SK-N-SH (cell line): ENCODE measurements around the gene SEPTIN12. TPM values are rescaled to one million over a fixed set of nuclear protein-coding genes. Genes with fewer than 3 reads are reported as not detected.

ENCODE experiments used
- CTCF ChIA-PET: fragments of 300-600, 350-600 bp; formaldehyde crosslinking; extraction: SDS; loops from one replicate; lab custom pipeline; 2021; lab: Yijun Ruan, JAX
- POLR2A ChIA-PET: fragments of 350-600 bp; sonication (Branson Sonifier 250); formaldehyde crosslinking; extraction: SDS; loops from one replicate; lab custom pipeline; 2020; ENCODE audit warnings: antibody characterized with exemption, inconsistent platforms; lab: Yijun Ruan, JAX
- DNase-seq: peaks from one replicate; pipeline ENCODE4 v3.0.0; 2012
- H2AFZ ChIP-seq: fragments of 200-600 bp; sonication (generic); 2 replicates; pipeline ENCODE4 v1.8.1; 2016; ENCODE audit warnings: antibody characterized with exemption, mild to moderate bottlenecking, low read depth
- H3F3A ChIP-seq: fragments of 200-600 bp; sonication (generic); replicated peaks from 2 replicates; pipeline ENCODE3; 2016; ENCODE audit warnings: antibody characterized with exemption, mild to moderate bottlenecking; ENCODE audit not compliant: insufficient read depth
- H3K27ac ChIP-seq, 2 experiments: fragments of 200-500 bp in 1 of 2; fragments of 200-600 bp in 1 of 2; sonication (Bioruptor generic) in 1 of 2; sonication (generic), shearing (Covaris generic) in 1 of 2; 2 replicates each; pipeline versions ENCODE4 v1.5.1 to v1.6.1; 2014 to 2016; ENCODE audit warnings: low read depth in 2 of 2, inconsistent platforms in 1 of 2, low read length in 1 of 2, mild to moderate bottlenecking in 1 of 2, mixed read lengths in 1 of 2
- H3K27me3 ChIP-seq: fragments of 200-600 bp; sonication (generic), shearing (Covaris generic); 2 replicates; pipeline ENCODE4 v1.6.1; 2016; ENCODE audit warnings: mixed run types; ENCODE audit not compliant: insufficient read depth
- H3K36me3 ChIP-seq, 2 experiments: fragments of 200-500 bp in 1 of 2; fragments of 200-600 bp in 1 of 2; sonication (Bioruptor generic) in 1 of 2; sonication (generic) in 1 of 2; replicated peaks in 1 of 2; 2 replicates each; pipeline versions ENCODE3 to v1.5.1; 2014 to 2016; ENCODE audit warnings: low read length in 1 of 2, mild to moderate bottlenecking in 1 of 2; ENCODE audit not compliant: insufficient read depth in 2 of 2, control insufficient read depth in 1 of 2
- H3K4me1 ChIP-seq, 2 experiments: fragments of 200-500 bp in 1 of 2; fragments of 200-600 bp in 1 of 2; sonication (Bioruptor generic) in 1 of 2; sonication (generic), shearing (Covaris generic) in 1 of 2; 2 replicates each; pipeline versions ENCODE4 v1.5.1 to v1.6.1; 2014 to 2016; ENCODE audit warnings: low read depth in 1 of 2, low read length in 1 of 2, mixed run types in 1 of 2; ENCODE audit not compliant: insufficient read depth in 2 of 2, control insufficient read depth in 1 of 2
- H3K4me2 ChIP-seq: fragments of 200-600 bp; sonication (generic), shearing (Covaris generic); 2 replicates; pipeline ENCODE4 v1.6.1; 2017; ENCODE audit warnings: mixed run types
- H3K4me3 ChIP-seq, 2 experiments: fragments of 200-500 bp in 1 of 2; fragments of 200-600 bp in 1 of 2; sonication (Bioruptor generic) in 1 of 2; sonication (generic), shearing (Covaris generic) in 1 of 2; 2 replicates each; pipeline versions ENCODE4 v1.5.1 to v1.8.1; 2014 to 2016; ENCODE audit warnings: low read depth in 2 of 2, inconsistent platforms in 1 of 2, low read length in 1 of 2, mild to moderate bottlenecking in 1 of 2, mixed read lengths in 1 of 2, moderate library complexity in 1 of 2
- H3K79me2 ChIP-seq: fragments of 200-600 bp; sonication (generic); 2 replicates; pipeline ENCODE4 v1.8.1; 2017; ENCODE audit warnings: mild to moderate bottlenecking; ENCODE audit not compliant: insufficient read depth
- H3K9ac ChIP-seq: fragments of 200-600 bp; sonication (generic); 2 replicates; pipeline ENCODE4 v1.6.1; 2017; ENCODE audit warnings: mixed run types
- H3K9me2 ChIP-seq: fragments of 200-600 bp; sonication (generic); 2 replicates; pipeline ENCODE4 v1.6.1; 2017; ENCODE audit warnings: mixed run types
- H3K9me3 ChIP-seq: fragments of 200-600 bp; sonication (generic); 2 replicates; pipeline ENCODE4 v1.6.1; 2017; ENCODE audit warnings: mixed run types, mild to moderate bottlenecking, moderate library complexity
- H4K20me1 ChIP-seq: fragments of 200-600 bp; sonication (generic); 2 replicates; pipeline ENCODE4 v1.6.1; 2017; ENCODE audit warnings: mild to moderate bottlenecking, mixed run types; ENCODE audit not compliant: insufficient read depth
- EP300 ChIP-seq, 2 experiments: IDR thresholded peaks; 2 replicates each; pipeline versions ENCODE4 v1.4.0 to v1.6.1; 2012; ENCODE audit warnings: borderline replicate concordance in 1 of 2, low read depth in 1 of 2, low read length in 1 of 2
- NFIC ChIP-seq: IDR thresholded peaks from 2 replicates; pipeline ENCODE4 v1.4.0; 2012; ENCODE audit warnings: borderline replicate concordance
- WGBS: methylation state at CpG from one replicate; pipeline ENCODE4 v1.1.6; 2017; ENCODE audit warnings: low lambda C conversion rate; 5-methylcytosine and 5-hydroxymethylcytosine counted together
- polyA plus RNA-seq, 3 experiments: library from polyadenylated mRNA; depleted of rRNA; stranded (reverse); fragments of >200 nt; gene quantifications; 2 replicates each; pipeline ENCODE4 v1.2.3, GENCODE V29; 2012
- TF ChIP-seq, protein P1 (sequence below): IDR thresholded peaks from 2 replicates; pipeline ENCODE4 v1.4.0; 2012; ENCODE audit warnings: low read depth
- TF ChIP-seq, protein P2 (sequence below): IDR thresholded peaks from 2 replicates; pipeline ENCODE4 v1.6.1; 2012; ENCODE audit warnings: mild to moderate bottlenecking, low read depth, low read length, moderate library complexity
- TF ChIP-seq, protein P3 (sequence below): IDR thresholded peaks from 2 replicates; pipeline ENCODE4 v1.4.0; 2012; ENCODE audit warnings: low read depth, borderline replicate concordance
- TF ChIP-seq, protein P4 (sequence below): fragments of 150-350 bp; IDR thresholded peaks from 2 replicates; pipeline ENCODE4 v1.6.1; 2017; ENCODE audit warnings: antibody characterized with exemption, low read length, low read depth, borderline replicate concordance

Gene SEPTIN12
- polyA plus RNA-seq, 1 of the 3 experiments (the other 2 are of a cell fraction) = 0.07 TPM

DNA sequence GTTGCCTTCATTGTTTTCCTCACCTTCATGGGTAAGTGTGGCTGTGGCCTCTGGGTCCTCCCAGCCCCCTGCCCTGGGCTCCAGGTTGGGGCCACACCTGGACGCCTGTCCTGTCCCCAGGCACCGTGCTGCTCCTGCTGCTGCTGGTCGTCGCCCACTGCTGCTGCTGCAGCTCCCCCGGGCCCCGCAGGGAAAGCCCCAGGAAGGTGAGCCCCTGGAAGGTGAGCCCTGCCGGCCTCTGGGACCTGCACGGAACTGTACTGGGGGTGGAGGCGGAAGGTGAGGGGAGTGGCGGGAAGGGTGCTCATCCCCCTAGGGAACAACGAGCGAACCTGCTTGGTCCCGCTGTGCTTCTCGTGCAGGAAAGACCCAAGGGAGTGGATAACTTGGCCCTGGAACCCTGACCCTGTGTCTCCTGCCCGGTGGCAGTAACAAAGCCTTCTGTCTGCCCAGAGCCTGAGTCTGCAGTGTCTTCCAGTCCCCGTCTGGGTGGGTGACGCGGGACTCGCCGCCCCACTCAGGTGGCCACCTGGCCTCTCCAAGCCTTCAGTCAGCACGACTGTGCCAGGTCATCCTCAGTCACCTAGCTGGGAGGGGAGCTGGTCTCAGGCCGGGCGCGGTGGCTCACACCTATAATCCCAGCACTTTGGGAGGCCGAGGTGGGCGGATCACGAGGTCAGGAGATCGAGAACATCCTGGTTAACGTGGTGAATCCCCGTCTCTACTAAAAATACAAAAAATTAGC lies 7.9 kb upstream of the SEPTIN12 start (continued):
- TF ChIP-seq, protein P1, sequence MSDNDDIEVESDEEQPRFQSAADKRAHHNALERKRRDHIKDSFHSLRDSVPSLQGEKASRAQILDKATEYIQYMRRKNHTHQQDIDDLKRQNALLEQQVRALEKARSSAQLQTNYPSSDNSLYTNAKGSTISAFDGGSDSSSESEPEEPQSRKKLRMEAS = no peak
- TF ChIP-seq, protein P2, sequence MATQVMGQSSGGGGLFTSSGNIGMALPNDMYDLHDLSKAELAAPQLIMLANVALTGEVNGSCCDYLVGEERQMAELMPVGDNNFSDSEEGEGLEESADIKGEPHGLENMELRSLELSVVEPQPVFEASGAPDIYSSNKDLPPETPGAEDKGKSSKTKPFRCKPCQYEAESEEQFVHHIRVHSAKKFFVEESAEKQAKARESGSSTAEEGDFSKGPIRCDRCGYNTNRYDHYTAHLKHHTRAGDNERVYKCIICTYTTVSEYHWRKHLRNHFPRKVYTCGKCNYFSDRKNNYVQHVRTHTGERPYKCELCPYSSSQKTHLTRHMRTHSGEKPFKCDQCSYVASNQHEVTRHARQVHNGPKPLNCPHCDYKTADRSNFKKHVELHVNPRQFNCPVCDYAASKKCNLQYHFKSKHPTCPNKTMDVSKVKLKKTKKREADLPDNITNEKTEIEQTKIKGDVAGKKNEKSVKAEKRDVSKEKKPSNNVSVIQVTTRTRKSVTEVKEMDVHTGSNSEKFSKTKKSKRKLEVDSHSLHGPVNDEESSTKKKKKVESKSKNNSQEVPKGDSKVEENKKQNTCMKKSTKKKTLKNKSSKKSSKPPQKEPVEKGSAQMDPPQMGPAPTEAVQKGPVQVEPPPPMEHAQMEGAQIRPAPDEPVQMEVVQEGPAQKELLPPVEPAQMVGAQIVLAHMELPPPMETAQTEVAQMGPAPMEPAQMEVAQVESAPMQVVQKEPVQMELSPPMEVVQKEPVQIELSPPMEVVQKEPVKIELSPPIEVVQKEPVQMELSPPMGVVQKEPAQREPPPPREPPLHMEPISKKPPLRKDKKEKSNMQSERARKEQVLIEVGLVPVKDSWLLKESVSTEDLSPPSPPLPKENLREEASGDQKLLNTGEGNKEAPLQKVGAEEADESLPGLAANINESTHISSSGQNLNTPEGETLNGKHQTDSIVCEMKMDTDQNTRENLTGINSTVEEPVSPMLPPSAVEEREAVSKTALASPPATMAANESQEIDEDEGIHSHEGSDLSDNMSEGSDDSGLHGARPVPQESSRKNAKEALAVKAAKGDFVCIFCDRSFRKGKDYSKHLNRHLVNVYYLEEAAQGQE = no peak
- TF ChIP-seq, protein P3, sequence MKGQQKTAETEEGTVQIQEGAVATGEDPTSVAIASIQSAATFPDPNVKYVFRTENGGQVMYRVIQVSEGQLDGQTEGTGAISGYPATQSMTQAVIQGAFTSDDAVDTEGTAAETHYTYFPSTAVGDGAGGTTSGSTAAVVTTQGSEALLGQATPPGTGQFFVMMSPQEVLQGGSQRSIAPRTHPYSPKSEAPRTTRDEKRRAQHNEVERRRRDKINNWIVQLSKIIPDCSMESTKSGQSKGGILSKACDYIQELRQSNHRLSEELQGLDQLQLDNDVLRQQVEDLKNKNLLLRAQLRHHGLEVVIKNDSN = no peak

DNA sequence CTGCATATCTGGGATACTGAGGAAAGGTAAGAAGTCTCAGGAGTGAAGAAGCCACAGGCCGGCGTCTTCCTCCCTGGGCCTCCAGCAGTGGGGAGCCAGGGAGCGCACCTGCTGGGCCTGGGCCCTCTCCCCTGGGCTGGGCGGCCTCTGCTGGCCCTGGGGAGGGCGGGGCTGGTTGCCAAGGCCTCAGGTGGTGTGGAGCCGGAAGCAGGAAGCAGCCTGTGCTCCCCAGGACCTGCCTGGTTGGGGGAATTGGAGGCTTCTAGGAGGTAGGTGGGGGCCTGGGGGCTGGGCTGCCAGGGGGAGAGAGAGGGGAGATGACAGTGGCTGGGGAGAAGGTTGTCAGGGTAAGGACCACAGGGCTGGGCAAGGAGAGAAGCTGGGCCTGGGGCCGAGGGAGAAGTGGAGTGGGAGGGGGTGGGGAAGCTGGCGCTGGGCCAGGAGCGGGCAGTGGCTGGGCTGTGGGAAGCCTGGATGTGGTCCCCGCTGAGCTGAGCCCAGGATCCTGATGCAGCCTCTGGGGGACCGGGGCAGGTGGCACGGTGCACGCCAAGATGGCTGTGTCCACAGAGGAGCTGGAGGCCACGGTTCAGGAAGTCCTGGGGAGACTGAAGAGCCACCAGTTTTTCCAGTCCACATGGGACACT lies 7.2 kb upstream of the SEPTIN12 start, which contains the start of gene SMIM22:
Gene SMIM22 (plus strand): TSS at position 189 of the 647 bp plus-strand sequence. CDS start 366 bp downstream, at position 555.
- Histone ChIP-seq H3F3A (no peaks in the 10 kb centered on the region), H3K9me2 (no peaks in the 10 kb centered on the region), H2AFZ (no peak within 1 kb of the TSS), H4K20me1 (no peaks in the 10 kb centered on the region), H3K4me2 (no peak within 1 kb of the TSS), H3K9ac (no peak within 1 kb of the TSS), H3K27me3 (no peaks in the 10 kb centered on the region), H3K4me1 (peaks cover 0 to 1% of the 10 kb centered on the region in 2 experiments; a peak in 1 of 4 replicates), H3K9me3 (no peaks in the 10 kb centered on the region), H3K4me3 (no peak within 1 kb of the TSS), H3K79me2 (no peaks in the 10 kb centered on the region), H3K36me3 (peaks cover 0 to 24% of the 10 kb centered on the region in 2 experiments), H3K27ac (no peak within 1 kb of the TSS; a peak in 1 of 4 replicates)
- 73% methylated on average over 9 of the region's 14 CpGs for WGBS
- no peak for TF ChIP-seq EP300 (IDR thresholded peaks at IDR 0.05; ENCODE audit: borderline replicate concordance in 1 of 2, low read depth in 1 of 2, low read length in 1 of 2)
- TF ChIP-seq NFIC = peak; percentile 44; the same call in 1 of the 2 replicates
- ChIA-PET POLR2A (no interaction called here), CTCF (no interaction called here)
- DNase-seq = peak; percentile 65

DNA sequence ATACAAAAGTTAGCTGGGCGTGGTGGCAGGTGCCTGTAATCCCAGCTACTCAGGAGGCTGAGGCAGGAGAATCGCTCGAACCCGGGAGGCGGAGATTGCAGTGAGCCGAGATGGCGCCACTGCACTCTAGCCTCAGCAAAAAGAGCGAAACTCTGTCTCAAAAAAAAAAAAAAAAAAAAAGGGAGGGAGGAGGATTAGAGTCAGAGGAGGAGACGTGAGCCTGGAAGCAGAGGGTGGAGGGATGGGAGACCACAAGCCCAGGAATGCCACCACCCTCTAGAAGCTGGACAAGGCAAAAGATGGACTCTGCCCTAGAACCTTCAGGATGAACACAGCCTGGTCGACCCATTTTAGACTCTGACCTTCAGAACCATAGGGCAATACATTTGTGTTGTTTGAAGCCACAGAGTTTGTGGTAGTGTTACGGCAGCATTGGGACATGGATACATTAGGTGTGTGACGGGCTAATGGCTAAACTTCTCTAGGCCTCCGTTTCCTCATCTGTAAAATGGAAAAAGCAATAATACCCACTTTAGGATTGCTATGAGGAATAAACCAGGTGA lies 4.9 kb upstream of the SEPTIN12 start:
- ChIA-PET CTCF (no interaction called here), POLR2A (interaction anchor here (0.6 to 0.7 kb wide), 2 partner anchors 83 to 100 kb away, joined by 5 read pairs; no protein-coding TSS in a partner anchor)
- no peaks in the 10 kb centered on the region for H3K9me3 ChIP-seq
- peaks cover 0 to 6% of the 10 kb centered on the region in 2 experiments; a peak in 1 of 4 replicates for H3K4me1 ChIP-seq
- no peak overlapping the region for H3K4me3 ChIP-seq
- H3K9me2 ChIP-seq = no peaks in the 10 kb centered on the region
- WGBS = 79% methylated on average over 13 of the region's 13 CpGs
- H3K9ac ChIP-seq = no peak overlapping the region
- no peaks in the 10 kb centered on the region for H3K79me2 ChIP-seq
- TF ChIP-seq, protein P4, sequence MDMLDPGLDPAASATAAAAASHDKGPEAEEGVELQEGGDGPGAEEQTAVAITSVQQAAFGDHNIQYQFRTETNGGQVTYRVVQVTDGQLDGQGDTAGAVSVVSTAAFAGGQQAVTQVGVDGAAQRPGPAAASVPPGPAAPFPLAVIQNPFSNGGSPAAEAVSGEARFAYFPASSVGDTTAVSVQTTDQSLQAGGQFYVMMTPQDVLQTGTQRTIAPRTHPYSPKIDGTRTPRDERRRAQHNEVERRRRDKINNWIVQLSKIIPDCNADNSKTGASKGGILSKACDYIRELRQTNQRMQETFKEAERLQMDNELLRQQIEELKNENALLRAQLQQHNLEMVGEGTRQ = no peak
- H3F3A ChIP-seq = no peaks in the 10 kb centered on the region
- H4K20me1 ChIP-seq = no peaks in the 10 kb centered on the region
- H3K36me3 ChIP-seq = peaks cover 0 to 8% of the 10 kb centered on the region in 2 experiments
- no peak for DNase-seq
- H3K27me3 ChIP-seq = no peaks in the 10 kb centered on the region
- no peak overlapping the region for H3K4me2 ChIP-seq
- H2AFZ ChIP-seq = no peak overlapping the region
- no peak overlapping the region for H3K27ac ChIP-seq
